Astrocyte of the spinal cord (primary cell): ENCODE results near the gene SLC39A5.

Experiments
- DNase-seq: peaks from one replicate; pipeline ENCODE4 v3.0.0; 2011; ENCODE audit warnings: low read depth, low spot score
- H3K4me3 ChIP-seq: 2 replicates; pipeline ENCODE4 v1.5.1; 2011; ENCODE audit warnings: low read depth, mild to moderate bottlenecking, low read length, moderate library complexity
- in situ Hi-C: cut with HindIII; loops from 2 replicates; pipeline ENCODE4 v1.10.0; 2017; ENCODE audit warnings: low sequenced_read_pairs
- TF ChIP-seq, protein P1 (sequence below): IDR thresholded peaks from 2 replicates; pipeline ENCODE4 v1.5.1; 2012; ENCODE audit warnings: low read depth, mild to moderate bottlenecking, low read length, inconsistent platforms

SLC39A5 gene

DNA sequence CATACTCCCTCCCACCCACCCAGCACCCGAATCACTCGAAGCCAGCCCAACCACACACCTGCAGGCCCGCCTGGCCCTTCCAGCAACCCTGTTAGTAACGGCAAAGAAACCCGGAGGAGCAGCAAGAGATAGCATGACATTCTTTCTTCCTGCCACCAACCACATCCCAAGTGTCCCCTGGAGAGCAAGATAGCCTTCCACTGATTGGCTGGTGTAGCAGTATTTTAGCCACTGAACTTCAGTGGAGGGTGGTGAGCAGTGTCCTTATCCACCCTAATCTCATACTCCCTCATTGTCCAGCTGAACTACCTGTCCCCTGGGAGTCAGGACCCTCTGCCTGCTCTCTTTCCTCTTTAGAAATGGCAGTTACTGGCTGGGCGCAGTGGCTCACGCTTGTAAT, 769 bp upstream of the SLC39A5 start:
- in situ Hi-C loops: no loop called here
- DNase-seq: no peak

DNA sequence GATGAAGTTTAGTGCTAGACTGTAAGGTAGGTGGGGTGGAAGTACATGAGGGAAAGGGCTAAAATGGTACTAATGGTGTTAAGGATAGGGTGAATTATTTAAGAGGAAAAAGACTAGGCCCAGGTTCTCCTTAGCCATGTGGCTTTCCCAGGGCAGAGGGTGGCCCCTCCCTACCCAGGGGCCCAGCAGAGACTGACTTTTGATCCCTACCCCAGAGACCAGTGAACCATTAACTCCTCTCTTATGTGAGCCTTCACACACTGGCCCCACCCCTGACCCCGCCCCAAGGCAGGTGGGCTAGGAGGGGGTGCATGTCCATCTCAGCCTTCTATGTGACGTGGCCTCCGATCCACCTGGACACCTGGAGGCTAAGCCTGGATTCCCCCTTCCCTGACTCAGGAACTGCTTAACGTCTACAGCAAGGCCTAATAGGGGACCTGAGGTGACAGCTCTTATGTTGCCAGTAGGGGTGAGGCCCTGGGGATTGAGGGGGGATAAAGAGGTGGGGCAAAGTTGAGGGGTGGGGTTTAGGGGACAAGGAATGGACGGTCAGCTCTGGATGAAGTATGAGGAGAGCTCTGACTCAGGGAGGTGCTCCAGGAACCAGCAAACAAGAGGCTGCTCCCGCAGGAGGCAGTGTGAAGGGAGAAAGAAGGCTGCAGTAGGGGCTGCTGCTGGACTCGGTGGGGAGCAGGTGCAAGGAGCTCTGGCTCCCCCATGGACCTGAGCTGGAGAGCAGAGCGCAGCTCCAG, 757 bp downstream of the SLC39A5 start:
- TF ChIP-seq, protein P1, sequence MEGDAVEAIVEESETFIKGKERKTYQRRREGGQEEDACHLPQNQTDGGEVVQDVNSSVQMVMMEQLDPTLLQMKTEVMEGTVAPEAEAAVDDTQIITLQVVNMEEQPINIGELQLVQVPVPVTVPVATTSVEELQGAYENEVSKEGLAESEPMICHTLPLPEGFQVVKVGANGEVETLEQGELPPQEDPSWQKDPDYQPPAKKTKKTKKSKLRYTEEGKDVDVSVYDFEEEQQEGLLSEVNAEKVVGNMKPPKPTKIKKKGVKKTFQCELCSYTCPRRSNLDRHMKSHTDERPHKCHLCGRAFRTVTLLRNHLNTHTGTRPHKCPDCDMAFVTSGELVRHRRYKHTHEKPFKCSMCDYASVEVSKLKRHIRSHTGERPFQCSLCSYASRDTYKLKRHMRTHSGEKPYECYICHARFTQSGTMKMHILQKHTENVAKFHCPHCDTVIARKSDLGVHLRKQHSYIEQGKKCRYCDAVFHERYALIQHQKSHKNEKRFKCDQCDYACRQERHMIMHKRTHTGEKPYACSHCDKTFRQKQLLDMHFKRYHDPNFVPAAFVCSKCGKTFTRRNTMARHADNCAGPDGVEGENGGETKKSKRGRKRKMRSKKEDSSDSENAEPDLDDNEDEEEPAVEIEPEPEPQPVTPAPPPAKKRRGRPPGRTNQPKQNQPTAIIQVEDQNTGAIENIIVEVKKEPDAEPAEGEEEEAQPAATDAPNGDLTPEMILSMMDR: no peak
- in situ Hi-C loops: no loop called here
- H3K4me3 ChIP-seq: no peak overlapping the region
- no peak for DNase-seq

More for the DNA sequence above, 769 bp upstream of the SLC39A5 start:
- H3K4me3 ChIP-seq: no peak overlapping the region
- TF ChIP-seq, protein P1: no peak

DNA sequence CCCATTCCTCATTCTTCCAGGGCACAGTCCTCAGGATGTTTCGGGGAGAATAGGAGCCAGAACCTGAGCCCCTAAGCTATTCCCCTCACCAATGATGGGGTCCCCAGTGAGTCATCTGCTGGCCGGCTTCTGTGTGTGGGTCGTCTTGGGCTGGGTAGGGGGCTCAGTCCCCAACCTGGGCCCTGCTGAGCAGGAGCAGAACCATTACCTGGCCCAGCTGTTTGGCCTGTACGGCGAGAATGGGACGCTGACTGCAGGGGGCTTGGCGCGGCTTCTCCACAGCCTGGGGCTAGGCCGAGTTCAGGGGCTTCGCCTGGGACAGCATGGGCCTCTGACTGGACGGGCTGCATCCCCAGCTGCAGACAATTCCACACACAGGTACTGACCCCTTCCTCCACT, 1.3 kb downstream of the SLC39A5 start:
- no peak for DNase-seq
- in situ Hi-C loops: no loop called here
- H3K4me3 ChIP-seq: no peak overlapping the region
- TF ChIP-seq, protein P1: no peak

DNA sequence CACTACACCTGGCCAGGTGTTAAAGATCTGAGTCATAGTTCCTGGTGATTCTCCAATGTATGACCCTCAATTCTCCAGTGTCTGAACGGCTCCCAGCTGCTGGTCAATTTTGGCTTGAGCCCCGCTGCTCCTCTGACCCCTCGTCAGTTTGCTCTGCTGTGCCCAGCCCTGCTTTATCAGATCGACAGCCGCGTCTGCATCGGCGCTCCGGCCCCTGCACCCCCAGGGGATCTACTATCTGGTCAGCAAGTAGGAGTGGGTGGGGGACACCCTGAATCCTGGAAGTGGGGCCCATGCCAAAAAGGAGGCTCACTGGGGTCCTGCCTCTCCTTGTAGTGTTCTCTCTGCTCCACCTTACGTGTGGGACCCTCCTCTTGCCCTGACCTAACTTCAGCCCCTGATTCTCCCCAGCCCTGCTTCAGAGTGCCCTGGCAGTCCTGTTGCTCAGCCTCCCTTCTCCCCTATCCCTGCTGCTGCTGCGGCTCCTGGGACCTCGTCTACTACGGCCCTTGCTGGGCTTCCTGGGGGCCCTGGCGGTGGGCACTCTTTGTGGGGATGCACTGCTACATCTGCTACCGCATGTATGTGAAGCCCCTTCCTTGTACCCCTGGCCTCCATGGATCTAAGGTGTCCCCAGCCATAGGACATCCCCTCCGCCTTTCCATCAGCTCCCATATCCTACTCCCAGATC, 5.0 kb downstream of the SLC39A5 start:
- in situ Hi-C loops: no loop called here
- no peak for DNase-seq
- no peak overlapping the region for H3K4me3 ChIP-seq
- TF ChIP-seq, protein P1: no peak

- no peak overlapping the region for H3K4me3 ChIP-seq
- DNase-seq: no peak
Observed at GRCh38 chr12:56236091-56236490, 6.2 kb downstream of the SLC39A5 start.

GRCh38 chr12:56236985-56237384, 7.1 kb downstream of the SLC39A5 start:
- in situ Hi-C loops: no loop called here
- no peak for DNase-seq
- TF ChIP-seq, protein P1: no peak
- H3K4me3 ChIP-seq: no peak overlapping the region

More at GRCh38 chr12:56236091-56236490, 6.2 kb downstream of the SLC39A5 start:
- TF ChIP-seq, protein P1: no peak
- in situ Hi-C loops: no loop called here
